WI38 (cell line): ENCODE measurements around the gene FOXL1.

ENCODE experiments used
- H3K4me3 ChIP-seq: 2 replicates; pipeline ENCODE4 v1.5.1; 2011; ENCODE audit warnings: low read depth, mild to moderate bottlenecking, control low read depth, low read length
- TF ChIP-seq, protein P1 (sequence below): IDR thresholded peaks from 2 replicates; pipeline ENCODE4 v1.5.1; 2012; ENCODE audit warnings: low read depth, mild to moderate bottlenecking, control low read depth, low read length

Gene FOXL1

DNA sequence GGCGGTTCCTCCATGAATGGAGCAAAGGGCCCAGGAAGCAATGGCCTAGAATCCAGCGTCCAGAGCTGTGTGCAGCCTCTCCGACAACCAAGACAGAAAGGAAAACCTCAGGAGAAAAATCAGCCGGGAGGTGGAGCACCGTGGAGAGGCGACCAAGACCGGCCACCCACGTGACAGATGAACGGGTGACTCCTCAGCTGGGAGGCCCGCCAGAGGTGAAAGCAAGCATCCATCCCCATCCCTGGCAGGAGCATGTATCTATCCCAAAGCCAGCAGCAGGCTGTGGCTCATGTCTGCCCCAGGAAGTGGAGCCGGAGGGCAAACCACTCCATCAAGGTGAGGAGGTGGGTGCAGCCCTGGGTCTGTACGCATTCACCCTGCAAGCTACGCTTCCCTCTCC, 52.1 kb downstream of the FOXL1 start:
- TF ChIP-seq, protein P1, sequence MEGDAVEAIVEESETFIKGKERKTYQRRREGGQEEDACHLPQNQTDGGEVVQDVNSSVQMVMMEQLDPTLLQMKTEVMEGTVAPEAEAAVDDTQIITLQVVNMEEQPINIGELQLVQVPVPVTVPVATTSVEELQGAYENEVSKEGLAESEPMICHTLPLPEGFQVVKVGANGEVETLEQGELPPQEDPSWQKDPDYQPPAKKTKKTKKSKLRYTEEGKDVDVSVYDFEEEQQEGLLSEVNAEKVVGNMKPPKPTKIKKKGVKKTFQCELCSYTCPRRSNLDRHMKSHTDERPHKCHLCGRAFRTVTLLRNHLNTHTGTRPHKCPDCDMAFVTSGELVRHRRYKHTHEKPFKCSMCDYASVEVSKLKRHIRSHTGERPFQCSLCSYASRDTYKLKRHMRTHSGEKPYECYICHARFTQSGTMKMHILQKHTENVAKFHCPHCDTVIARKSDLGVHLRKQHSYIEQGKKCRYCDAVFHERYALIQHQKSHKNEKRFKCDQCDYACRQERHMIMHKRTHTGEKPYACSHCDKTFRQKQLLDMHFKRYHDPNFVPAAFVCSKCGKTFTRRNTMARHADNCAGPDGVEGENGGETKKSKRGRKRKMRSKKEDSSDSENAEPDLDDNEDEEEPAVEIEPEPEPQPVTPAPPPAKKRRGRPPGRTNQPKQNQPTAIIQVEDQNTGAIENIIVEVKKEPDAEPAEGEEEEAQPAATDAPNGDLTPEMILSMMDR: no peak
- no peak overlapping the region for H3K4me3 ChIP-seq

DNA sequence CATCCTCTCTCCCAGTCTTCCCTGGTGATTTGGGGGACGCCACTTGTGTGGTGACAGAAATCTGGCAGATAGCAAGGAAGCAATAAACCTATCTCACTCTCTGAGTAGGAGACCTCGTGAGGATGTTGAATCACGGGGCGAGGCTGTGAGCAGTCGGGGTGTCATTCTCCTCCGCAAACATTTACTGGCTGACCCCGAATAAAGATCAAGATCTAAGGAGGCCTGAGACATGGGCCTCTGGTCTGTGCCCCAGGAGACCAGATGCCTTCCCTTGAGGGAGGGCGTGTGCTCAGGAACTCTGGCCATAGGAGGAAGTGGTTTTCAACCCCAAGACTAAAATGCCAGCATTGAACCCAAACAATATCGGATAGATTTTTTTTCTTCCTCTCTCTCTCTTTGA, 53.1 kb downstream of the FOXL1 start:
- TF ChIP-seq, protein P1: no peak
- no peak overlapping the region for H3K4me3 ChIP-seq
